Head of caudate nucleus (tissue), 42 donors: Measurements from ENCODE around the gene ARAP1.

Experiments used
- DNase-seq, 42 donors: peaks; one replicate each; pipeline versions ENCODE4 v3.0.0 to v3.0.0-alpha.2; 2020 to 2021; ENCODE audit warnings: mixed read lengths in 7 of 42
- intact Hi-C: fragments of 100-400 bp; cut with DNase I; formaldehyde crosslinking; loops from one replicate; pipeline ENCODE4 v1.15.0; 2022

ARAP1 gene

DNA sequence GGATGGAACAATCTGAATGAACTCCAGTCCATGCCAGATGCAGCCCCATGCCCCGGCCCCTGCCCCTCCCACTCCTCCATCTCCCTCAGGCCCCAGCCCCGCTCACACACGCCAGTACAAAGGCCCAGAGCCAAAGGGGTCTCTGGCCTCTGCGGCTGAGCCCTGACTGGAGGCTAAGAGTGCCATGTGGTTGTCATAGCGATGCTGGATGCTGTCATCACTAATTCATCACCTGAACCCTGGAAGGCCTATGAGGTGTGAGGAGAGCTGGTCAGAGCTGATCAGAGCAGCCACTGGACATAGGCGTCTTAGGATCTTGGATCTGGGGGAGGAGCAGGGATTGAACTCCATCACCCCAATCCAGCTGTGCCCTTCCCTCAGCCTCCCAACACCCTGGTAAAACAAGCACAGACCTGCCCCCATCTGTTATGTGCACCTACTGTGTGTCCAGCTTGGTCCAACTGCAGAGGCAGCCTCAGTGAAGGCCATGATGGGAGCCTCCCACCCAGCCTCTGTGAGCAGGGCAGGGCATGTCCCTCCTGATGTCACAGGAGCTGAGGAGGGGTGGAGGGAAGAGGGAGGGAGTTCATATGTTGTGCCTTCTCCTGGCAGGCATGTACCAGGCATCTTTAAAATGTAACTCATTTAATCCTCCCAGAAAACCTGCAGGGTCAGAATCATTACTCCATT is 94.7 kb downstream of the ARAP1 start:
- intact Hi-C loops: no loop called here
- DNase-seq: no peak

DNA sequence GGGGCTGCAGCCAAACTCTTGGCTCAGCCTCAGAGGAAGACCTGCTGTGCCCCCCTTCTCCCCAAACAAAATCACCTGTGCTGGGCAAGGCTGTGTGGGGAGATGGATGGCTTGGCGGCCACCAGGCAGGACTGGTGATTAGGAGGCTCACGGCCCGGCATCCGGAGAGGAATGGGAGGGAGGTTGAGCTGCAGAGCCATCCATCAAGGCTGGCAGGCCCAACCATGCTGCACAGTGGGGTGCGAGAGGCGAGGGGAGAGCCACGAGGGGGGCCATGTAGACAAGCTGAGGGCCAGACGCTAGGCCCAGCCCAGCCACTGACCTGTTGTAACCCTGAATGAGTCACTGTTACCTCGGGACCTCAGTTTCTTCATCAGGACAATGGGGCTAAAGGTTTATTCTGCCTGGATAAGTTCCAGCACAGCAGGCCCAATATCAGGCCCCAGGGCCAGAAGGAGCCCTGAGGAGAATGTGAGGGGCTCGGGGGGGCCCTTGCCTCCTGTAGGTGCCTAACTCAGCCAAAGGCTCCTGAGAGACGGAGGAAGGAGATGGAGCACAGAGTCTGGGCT is 96.2 kb downstream of the ARAP1 start:
- intact Hi-C loops: no loop called here
- DNase-seq: no peak

DNA sequence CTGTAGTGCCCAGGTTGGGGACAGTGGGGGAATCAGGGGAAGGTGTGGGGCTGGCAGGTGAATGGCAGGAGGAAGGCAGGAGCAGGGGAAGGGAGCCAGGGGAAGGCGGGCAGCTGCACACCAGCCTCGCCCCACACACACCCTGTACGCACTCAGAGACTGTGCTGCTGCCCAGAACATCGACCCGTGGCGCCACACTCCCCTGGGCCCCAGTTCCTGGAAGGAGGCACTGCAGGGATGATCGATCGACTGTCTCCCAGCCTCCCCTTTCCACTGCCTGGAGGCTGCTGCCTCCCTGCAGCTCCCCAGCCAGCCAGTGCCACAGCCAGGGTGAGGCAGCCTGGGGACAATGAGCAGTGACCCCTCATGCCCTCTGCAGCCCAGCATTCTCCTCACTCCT is 97.2 kb downstream of the ARAP1 start:
- intact Hi-C loops: no loop called here
- no peak for DNase-seq

DNA sequence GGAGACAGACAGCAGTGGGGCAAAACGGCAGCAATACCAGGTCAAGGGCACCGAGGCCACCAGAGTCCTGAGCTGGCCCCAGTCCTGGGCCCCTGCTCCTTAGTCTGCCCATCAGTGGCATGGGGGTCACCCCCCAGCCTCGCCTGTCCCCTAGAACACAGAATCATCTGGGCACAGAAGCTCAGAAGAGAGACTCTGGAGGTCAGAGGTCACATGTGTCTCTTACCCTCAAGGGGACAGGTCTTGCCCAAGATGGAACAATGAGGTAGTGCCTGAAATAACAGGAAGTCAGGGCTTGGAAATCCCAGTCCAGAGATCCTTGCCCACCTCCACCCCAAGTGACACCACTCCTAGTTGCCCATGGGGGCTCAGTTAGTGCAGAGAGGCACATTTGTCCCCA is 98.6 kb downstream of the ARAP1 start:
- intact Hi-C loops: no loop called here
- DNase-seq: no peak

DNA sequence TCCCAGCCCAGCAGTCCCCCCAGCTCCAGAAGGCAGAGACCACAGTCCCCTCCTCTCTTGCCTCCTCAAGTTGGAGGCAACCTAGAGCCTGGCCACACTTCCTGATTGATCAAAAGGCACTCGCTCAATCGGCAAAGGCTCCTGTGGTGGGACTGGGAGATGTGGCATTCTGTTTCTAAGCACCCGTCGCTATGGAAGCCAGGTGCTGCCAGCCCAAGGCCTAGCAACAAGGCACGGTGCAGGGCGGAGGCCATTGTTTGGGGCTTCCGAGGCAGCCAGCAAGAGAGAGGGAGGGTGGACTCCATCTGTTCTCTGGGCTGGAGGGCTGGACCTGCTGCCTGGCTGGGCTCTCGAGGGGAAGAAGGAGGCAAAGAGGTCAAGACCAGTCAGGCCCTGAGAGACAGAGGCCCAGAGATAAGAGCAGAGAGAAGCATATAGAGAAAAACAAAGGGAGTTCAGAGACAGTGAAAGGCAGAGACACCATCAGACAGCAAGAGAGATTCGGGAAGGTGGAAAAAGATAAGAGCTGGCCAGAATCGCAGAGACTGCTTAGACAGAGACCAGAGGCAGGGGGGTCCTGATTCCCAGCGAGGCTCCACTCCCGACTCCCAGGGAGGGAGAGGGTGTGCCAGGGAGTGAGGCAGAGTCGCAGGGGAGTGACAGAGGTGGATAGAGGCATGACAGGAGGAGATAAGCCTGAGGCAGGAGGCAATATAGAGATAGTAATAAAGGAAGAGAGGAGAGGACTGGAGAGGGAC is 99.2 kb downstream of the ARAP1 start:
- intact Hi-C loops: no loop called here
- DNase-seq: peak in 6 of 42 donors; percentile 38 to 63 (median 50)

DNA sequence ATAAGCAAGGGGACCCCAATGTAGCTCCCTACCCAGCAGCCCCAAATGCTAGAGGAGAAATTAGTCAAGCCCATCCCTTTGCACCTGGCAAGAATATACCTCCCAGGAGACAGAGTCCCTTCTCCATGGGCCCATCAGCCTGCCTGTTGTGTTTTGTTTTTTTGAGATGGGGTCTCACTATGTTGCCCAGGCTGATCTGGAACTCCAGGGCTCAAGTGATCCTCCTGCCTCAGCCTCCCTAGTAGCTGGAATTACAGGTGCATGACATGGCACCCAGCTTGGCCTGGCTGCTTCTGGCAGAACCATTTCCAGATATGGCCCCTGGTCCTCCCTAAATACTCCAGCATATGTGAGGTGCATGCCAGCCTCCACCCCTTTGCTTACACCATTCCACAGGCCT is 100.1 kb downstream of the ARAP1 start:
- intact Hi-C loops: no loop called here
- no peak for DNase-seq

DNA sequence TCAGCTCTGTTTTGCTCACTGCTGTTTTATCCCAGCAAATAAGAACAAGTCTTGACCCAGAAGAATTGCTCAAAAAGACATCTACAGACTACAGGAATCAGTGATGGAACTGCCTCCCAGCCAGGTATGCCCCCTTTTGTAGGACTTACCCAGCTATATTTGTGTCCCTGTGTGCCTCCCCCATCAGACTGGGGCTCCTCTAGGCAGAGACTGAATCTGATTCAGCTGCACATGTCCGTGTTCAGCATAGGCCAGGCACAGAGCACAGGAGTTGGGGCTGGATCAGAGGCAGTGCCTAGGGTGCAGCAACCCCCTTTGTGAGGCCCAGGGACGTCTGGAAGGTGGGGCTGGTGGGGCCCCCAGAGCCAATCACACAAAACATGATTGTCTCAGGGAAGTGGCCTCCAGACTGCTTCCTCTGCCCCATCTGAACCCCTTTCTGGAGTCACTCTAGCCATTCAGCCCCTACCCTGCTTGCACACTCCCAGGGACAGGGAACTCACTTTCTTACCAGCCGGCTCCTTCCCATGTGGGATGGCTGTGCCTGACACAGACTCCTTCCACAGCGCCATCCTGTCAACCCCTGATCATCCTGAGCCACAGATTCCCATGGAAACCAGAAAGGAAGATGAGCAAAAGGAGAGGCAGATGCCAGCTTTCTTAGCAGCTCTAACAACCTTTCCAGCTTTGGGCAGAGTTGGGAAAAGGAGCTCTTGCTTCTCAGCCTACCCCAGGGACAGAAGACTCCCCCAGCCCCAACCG is 102.8 kb downstream of the ARAP1 start:
- intact Hi-C loops: no loop called here
- peak in 27 of 42 donors; percentile 40 to 90 (median 65) for DNase-seq

DNA sequence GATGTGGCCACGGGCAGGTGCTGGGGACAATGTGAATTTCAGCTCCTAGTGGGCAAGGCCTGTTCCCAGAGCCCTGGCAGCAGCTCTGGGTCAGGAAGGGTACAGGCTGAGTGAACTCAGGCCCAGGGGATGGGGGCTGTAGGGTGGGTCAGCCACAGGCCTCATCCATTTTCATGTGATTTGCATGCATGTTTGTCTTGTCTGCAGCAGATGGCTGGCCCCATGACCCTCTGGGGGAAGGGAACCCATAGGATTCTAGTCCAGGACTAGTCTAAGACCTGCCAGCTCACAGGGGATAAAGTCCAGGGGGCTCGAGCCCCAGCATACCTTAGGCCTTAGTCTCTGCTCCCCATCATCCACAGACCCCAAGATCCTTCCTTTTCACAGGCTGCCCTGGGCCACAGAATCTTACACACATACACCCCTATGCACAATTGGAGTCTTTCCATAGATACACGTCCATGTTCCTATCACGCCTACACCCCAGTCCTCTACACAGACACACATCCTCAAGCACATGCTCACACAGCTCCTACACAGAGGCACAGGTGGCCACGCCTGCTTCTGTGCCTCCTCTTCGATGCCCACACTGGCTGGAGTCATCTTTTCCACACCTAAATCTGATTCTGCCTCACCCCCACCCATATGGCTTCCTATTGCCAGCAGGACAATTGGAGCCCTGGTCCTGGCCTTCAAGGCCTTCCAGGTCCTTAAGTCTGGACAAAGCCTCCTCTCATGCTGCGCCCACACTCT is 103.6 kb downstream of the ARAP1 start:
- no peak for DNase-seq
- intact Hi-C loops: no loop called here

DNA sequence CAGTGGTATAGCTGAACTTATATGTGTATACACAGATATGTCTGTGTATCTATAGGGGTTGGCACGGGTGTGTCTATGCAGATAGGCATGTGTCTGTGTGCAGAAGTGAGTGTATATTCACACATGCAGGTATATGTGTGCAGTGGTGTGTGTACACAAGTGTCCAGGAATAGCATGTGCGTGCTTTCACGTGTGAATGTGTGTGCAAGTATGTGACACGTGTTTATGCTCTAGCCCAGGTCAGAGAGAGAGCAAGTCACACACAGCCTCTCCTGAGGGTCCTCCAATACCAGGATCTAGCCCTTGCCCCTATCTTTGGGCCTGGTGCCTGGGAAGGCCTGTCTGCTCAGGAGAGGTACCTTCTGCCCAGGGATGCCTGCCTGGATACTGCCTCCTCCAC is 104.3 kb downstream of the ARAP1 start:
- intact Hi-C loops: no loop called here
- no peak for DNase-seq

DNA sequence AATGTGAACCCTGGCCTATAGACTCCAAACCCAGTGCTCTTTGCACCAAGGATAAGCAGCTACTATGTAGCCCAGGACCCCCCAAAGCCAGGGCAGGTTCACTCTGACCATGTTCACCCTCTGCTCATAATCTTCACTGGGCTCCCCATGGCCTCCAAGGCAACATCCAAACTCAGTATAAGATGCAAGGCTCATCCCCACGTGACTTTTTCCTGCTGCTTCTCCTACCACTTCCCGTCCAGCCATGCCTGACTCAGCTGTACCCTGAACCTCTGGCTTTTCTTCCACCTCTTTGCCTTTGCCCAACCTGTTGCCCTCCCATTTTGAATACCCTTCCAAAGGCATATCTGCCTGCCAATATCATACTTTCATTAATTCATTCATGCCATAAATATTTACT is 105.7 kb downstream of the ARAP1 start:
- no peak for DNase-seq
- intact Hi-C loops: no loop called here

DNA sequence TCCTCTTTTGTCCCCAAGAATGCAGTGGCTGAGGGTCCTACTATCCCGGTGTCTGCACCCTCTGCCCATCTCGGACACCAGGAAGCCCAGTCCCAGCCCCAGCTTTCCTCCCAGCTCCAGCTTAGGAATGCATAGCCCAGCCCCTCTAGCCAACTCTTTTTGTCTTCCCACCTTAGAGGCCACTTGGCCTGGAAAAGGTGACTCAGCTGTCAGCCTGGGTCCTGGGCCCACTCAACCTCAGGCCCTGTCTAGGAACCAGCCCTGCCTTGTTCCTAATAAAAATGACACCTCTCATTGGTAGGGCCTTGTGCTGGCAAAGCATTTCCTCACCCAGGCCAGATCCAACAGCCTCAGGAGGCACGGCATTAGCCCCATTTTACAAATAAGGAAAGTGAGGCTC is 106.2 kb downstream of the ARAP1 start:
- intact Hi-C loops: no loop called here
- no peak for DNase-seq

DNA sequence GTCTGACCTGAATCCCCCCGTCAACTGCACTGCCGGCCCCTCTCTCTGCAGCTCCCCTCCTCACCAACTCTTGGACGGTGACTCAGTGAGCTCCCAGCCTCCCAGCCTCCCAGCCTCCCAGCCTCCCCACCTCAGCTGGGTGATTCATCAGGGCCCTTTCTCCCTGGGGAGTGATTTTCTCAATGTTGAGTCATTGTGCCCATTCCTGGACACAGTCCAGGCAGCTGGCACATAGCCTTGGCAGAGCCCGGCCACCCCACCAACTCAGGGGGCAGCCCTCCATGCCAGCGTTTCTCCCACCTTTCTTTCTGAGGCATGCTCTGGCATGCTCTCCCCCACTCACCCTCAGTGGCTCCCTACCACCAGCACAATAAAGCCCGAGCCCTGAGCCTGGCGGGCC is 108.7 kb downstream of the ARAP1 start:
- peak in 15 of 42 donors; percentile 37 to 80 (median 57) for DNase-seq
- intact Hi-C loops: loop anchor here (5.0 kb wide), 1 partner anchor 56 kb away; no protein-coding TSS in a partner anchor

DNA sequence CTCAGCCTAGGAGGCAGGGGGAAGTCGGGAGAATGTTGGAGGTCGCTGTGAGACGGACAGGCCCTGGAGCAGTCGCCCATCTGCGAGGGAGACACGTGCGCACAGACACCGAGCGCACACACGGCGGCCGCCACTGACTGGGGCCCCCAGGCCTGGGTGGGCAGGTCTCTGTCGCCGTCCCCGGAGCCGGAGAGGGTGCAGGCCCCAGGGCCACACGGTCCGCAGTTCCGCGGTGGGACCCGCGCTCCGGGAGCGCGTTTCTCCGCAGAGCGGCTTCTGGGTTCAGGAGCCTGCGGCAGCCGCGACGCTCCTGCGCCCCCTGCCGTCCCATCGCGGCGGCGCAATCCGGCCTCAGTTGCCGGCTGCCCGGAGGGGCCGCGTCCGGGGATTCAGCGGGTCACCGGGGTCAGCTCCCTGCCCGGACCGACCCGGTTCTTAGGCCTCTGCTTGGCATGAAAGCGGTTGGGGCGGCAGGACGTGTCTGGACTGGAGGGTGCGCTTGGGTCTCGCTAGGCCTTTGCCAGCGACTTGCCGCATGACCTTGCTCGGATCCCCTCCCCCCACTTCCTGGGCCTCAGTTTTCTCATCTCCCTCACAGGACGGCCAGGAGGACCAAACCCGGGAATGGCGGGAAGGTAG is 109.2 kb downstream of the ARAP1 start:
- intact Hi-C loops: loop anchor here (5.0 kb wide), 1 partner anchor 56 kb away; no protein-coding TSS in a partner anchor
- peak in 38 of 42 donors; percentile 43 to 85 (median 71) for DNase-seq

DNA sequence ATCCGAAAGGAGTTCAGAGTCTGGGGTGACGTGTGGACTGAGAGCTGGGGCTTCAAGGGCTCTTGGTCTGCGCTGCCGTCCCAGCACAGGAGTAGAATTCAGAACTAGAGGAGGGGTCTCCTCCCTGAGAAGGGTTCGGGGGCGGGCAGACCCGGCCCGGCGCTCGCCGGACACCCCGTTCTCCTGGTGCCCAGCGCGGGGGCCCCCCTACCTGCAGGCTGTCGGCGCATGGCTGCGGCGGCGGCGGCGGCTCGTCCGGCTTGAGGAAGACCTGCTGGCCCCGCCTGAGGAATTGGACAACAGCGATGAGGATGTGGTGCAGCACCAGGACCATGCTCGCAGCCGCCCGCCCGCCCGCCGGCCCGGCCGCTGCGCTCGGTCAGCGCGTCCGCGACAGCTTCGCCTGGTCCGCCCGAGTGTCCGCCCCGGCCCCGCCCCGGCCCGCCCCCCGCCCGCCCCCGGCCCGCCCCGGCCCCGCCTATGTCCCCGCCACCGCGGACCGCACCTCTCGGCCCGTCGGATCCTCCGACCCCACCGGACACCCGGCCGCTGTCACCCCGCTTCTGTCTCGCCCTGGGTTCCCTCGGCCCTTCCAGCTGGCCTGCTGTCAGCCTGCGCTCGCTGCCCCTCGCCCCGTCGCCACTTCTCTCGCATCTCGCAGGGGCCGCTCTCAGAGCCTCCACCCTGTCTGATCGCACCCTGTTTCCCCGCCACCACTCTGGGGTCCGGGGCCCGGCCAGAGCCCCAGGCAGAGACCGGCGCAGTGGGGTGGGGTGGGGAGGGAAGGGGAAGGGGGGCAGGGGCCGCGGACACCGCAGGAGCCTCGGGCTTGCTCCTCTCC is 109.9 kb downstream of the ARAP1 start:
- intact Hi-C loops: loop anchor here (5.0 kb wide), 1 partner anchor 55 kb away; no protein-coding TSS in a partner anchor
- peak in 11 of 42 donors; percentile 36 to 66 (median 50) for DNase-seq

DNA sequence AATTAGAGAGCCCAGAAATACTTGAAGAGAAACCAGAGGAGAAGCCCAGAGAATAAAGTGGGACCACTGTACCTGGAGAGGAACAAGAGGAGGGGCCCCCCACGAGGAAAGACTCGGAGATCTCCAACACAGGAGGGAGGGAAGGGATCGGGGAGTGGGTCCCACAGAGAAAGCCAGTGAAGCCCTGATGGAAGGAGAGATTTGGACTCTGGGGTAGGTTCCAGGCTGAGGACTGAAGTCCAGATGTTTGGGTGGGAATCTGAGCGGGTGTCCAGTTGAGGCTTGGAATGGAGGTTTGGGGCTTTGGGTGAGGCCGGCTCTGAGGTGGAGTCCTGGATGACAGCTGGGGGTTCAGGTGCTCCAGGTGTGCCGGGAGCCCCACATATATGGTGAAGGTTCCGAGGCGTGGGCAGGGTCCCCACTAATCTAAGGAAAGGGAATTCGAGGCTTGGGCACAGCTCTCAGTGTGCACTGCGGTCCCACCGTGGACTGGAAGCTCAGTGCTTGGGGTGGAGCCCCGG is 110.6 kb downstream of the ARAP1 start:
- no peak for DNase-seq
- intact Hi-C loops: loop anchor here (5.0 kb wide), 1 partner anchor 54 kb away; no protein-coding TSS in a partner anchor

DNA sequence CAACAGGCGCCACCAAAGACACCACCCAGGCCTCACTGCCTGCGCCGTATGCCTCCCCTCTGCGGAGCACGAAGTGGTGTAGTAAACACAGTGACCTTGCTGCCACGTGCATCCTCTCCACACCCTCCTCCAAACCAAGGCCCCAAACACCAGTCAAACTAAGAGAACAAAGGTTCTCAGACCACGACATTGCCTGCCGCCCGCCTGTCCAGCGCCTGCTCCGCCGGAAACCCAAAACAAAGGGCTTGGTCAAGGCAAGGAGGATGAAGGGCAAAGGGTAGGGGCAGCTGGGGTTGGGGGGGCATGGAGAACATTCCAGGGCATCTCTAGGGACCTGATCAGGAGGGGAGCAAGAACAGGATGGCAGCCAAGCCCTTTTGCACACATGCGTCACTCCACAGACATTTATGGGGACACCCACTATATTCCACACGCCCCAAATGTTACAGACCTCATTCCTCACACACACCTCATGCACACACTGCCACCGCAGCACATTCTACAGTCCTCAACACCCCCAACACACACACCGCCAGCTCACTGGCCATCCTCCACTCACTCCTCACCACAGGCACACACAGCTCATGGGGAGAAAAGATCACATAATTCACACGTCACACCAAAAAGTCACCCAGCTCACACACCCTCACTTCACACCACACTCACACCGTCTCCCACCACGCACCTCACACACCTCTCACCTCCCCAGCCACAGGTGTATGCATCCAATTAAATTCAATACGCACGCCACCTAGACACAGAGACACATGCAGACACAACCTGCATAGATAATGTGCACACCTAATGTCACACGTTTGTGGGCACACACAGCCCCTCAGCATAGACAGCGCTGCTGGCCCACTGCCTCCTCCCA is 112.5 kb downstream of the ARAP1 start:
- peak in 1 of 42 donors; percentile 55 for DNase-seq
- intact Hi-C loops: loop anchor here (5.0 kb wide), 1 partner anchor 52 kb away; no protein-coding TSS in a partner anchor
